SU-DHL-6 (cell line): ENCODE measurements around the gene SAMD1.

Experiments used
- H2AFZ ChIP-seq: fragments of 200-600 bp; sonication (generic); 2 replicates; pipeline ENCODE4 v1.6.1; 2014; ENCODE audit warnings: low read depth, mild to moderate bottlenecking, moderate library complexity, mixed read lengths, antibody characterized with exemption, low read length; ENCODE audit not compliant: severe bottlenecking
- H3F3A ChIP-seq: fragments of 200-600 bp; shearing (Covaris generic); 2 replicates; pipeline ENCODE4 v1.6.0; 2016; ENCODE audit warnings: antibody characterized with exemption, mild to moderate bottlenecking; ENCODE audit not compliant: insufficient read depth
- H3K27ac ChIP-seq: fragments of 200-600 bp; sonication (generic); 2 replicates; pipeline ENCODE4 v1.5.1; 2016; ENCODE audit warnings: low read depth, mild to moderate bottlenecking, low read length, moderate library complexity, mixed read lengths
- H3K27me3 ChIP-seq: fragments of 200-600 bp; sonication (generic), shearing (Covaris generic); 2 replicates; pipeline ENCODE4 v1.6.0; 2014; ENCODE audit warnings: mild to moderate bottlenecking, low read length
- H3K36me3 ChIP-seq: fragments of 200-600 bp; sonication (generic); 2 replicates; pipeline ENCODE4 v1.6.1; 2014; ENCODE audit warnings: mild to moderate bottlenecking, low read length, mixed read lengths
- H3K4me2 ChIP-seq: fragments of 300-600, 200-600 bp; shearing (Covaris generic), sonication (generic); 2 replicates; pipeline ENCODE4 v1.6.0; 2014; ENCODE audit warnings: low read length, low read depth, mild to moderate bottlenecking; ENCODE audit not compliant: poor library complexity, severe bottlenecking
- H3K4me3 ChIP-seq: fragments of 200-600 bp; sonication (generic); 2 replicates; pipeline ENCODE4 v1.5.1; 2014; ENCODE audit warnings: antibody characterized with exemption, low read length, mild to moderate bottlenecking, mixed read lengths; ENCODE audit not compliant: insufficient read depth, poor library complexity, severe bottlenecking
- H3K79me2 ChIP-seq: fragments of 200-600 bp; sonication (generic); 2 replicates; pipeline ENCODE4 v1.6.1; 2014; ENCODE audit warnings: mild to moderate bottlenecking, low read length, moderate library complexity; ENCODE audit not compliant: insufficient read depth
- H3K9ac ChIP-seq: fragments of 200-600 bp; sonication (generic); 2 replicates; pipeline ENCODE4 v1.7.0; 2014; ENCODE audit warnings: mild to moderate bottlenecking, low read length
- H3K9me2 ChIP-seq: fragments of 200-600 bp; sonication (generic); replicated peaks from 2 replicates; pipeline ENCODE4 v1.6.1; 2014; ENCODE audit warnings: low read length; ENCODE audit not compliant: insufficient read depth
- H3K9me3 ChIP-seq: fragments of 200-600 bp; sonication (generic); 2 replicates; pipeline ENCODE4 v1.6.1; 2014; ENCODE audit warnings: low read length, mixed read lengths; ENCODE audit not compliant: insufficient read depth
- H4K20me1 ChIP-seq: fragments of 200-600 bp; sonication (generic); 2 replicates; pipeline ENCODE4 v1.6.1; 2014; ENCODE audit warnings: low read depth, mild to moderate bottlenecking, antibody characterized with exemption, low read length, moderate library complexity, mixed read lengths
- EZH2phosphoT487 ChIP-seq: fragments of 200-600 bp; sonication (generic), shearing (Covaris generic); conservative IDR thresholded peaks from 2 replicates; pipeline ENCODE4 v1.6.1; 2018; ENCODE audit warnings: mild to moderate bottlenecking, antibody characterized with exemption, low read length, moderate library complexity, mixed read lengths
- TF ChIP-seq, protein P1 (sequence below): fragments of 200-600 bp; sonication (generic); IDR thresholded peaks from one replicate; pipeline ENCODE4 v1.5.1; 2017; ENCODE audit warnings: antibody characterized with exemption, mild to moderate bottlenecking, low read length, moderate library complexity; ENCODE audit not compliant: insufficient read depth, poor library complexity, severe bottlenecking

Gene SAMD1

DNA sequence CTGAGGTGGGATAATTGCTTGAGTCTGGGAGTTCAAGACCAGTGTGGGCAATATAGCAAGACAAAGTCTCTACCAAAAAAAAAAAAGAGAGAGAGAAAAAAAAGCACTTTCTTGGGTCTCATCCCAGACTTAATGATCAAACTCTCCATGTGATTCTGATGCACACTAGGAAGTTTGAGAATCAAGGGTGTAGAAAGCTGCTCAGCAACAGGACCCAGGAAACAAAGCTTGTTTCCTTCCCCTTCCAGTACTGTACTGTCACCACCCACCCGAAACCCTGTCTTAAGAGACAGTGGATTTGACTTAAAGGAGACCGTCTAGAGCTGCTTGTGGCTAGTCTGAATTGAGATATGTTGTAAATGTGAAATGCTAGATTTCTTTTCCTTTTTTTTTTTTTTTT, 12.1 kb downstream of the SAMD1 start:
- Histone ChIP-seq H3F3A (no peaks in the 10 kb centered on the region; the same call in 1 of the 2 replicates), H2AFZ (no peak overlapping the region), H3K27ac (no peak overlapping the region), H3K4me3 (no peak overlapping the region), H4K20me1 (no peaks in the 10 kb centered on the region), H3K27me3 (no peaks in the 10 kb centered on the region), H3K79me2 (no peaks in the 10 kb centered on the region), H3K9me3 (no peaks in the 10 kb centered on the region), H3K9me2 (no peaks in the 10 kb centered on the region), H3K4me2 (no peak overlapping the region), H3K36me3 (no peaks in the 10 kb centered on the region), H3K9ac (no peak overlapping the region)
- TF ChIP-seq, protein P1, sequence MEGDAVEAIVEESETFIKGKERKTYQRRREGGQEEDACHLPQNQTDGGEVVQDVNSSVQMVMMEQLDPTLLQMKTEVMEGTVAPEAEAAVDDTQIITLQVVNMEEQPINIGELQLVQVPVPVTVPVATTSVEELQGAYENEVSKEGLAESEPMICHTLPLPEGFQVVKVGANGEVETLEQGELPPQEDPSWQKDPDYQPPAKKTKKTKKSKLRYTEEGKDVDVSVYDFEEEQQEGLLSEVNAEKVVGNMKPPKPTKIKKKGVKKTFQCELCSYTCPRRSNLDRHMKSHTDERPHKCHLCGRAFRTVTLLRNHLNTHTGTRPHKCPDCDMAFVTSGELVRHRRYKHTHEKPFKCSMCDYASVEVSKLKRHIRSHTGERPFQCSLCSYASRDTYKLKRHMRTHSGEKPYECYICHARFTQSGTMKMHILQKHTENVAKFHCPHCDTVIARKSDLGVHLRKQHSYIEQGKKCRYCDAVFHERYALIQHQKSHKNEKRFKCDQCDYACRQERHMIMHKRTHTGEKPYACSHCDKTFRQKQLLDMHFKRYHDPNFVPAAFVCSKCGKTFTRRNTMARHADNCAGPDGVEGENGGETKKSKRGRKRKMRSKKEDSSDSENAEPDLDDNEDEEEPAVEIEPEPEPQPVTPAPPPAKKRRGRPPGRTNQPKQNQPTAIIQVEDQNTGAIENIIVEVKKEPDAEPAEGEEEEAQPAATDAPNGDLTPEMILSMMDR: no peak
- no peak for TF ChIP-seq EZH2phosphoT487

DNA sequence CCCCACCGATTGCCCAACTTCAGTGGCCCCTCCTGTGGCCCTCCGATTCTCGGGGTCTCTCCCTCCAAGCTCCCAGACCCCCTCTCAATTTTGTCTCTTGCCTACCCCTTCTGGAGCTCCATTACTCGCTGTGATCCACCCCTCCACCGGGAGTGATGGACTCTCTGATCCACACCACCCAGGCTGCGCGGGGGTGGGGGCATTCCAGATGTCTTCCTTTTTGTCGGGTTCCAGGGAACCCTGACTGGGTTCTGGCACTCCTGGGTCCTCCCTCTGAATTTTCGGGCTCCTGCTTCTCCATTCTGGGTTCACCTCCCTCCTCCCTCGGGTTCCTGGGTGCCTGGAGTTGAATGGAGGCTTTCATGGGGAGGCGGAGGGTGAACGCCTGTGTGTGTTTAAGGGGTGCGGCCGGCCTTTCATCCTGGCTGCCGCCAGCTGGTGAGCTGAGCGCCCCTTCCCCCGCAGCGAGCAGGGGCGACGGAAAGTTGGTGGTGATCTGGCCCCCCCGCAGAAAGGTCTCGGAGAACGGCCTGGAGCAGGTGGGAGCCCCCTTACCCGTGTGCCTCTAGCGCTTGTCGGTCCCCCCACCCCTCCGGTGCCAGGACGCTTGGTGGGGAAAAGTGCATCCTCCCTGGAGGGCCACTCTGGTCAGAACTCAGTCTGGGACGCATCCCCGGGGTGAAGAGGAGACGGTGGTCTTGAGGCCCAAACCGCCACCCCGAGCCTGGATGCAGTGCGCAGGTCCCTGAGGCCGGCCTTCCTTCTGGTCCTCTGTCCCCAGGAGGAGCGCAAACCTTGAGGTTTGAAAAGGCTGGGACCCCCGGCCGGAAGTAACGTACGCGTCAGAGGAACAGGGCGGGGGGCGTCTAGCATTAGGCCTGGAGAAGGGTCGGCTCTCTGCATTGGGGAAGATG, 16.4 kb downstream of the SAMD1 start:
- no peaks in the 10 kb centered on the region for H3K79me2 ChIP-seq
- peak overlapping the region; percentile 99 for H3K4me2 ChIP-seq
- H3K27ac ChIP-seq: peak overlapping the region; percentile 43
- no peaks in the 10 kb centered on the region for H3K36me3 ChIP-seq
- no peak for TF ChIP-seq EZH2phosphoT487
- TF ChIP-seq, protein P1: no peak
- H3F3A ChIP-seq: no peaks in the 10 kb centered on the region; the same call in 1 of the 2 replicates
- H3K27me3 ChIP-seq: no peaks in the 10 kb centered on the region
- no peaks in the 10 kb centered on the region for H4K20me1 ChIP-seq
- peak overlapping the region; percentile 61 for H2AFZ ChIP-seq
- peak overlapping the region; percentile 58 for H3K4me3 ChIP-seq
- peak overlapping the region; percentile 58 for H3K9ac ChIP-seq
- no peaks in the 10 kb centered on the region for H3K9me2 ChIP-seq
- H3K9me3 ChIP-seq: no peaks in the 10 kb centered on the region

DNA sequence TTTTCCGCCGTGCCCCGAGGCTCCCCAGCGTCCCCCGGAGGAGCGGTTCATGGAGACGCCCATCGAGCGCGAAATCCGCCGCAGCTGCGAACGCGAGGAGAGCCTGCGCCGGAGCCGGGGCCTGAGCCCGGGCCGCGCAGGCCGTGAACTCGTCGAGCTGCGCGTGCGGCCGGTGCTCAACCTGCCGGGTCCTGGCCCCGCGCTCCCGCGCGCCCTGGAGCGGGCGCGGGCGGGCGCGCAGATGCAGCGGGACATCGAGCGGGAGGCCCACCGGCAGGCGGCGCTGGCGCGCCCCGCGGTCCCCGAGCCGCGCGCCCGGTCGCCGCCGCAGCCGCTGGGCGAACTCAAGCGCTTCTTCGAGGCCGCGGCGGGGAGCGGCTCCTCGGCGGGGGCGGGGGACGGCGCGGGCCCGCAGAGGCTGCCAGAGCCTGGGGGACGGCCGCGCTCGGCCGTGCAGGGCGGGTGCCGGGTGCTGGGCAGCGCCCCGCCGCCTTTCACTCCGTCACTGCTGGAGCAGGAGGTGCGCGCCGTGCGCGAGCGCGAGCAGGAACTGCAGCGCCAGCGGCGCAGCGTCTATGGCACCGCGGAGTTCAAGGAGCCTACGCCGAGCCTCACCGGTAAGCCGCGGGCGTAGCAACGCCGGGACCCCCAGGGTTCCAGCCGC, 17.2 kb downstream of the SAMD1 start:
- no peaks in the 10 kb centered on the region for H3K79me2 ChIP-seq
- no peaks in the 10 kb centered on the region for H3K36me3 ChIP-seq
- peak overlapping the region; percentile 43 for H3K27ac ChIP-seq
- peak overlapping the region; percentile 58 for H3K9ac ChIP-seq
- no peaks in the 10 kb centered on the region; the same call in 1 of the 2 replicates for H3F3A ChIP-seq
- H2AFZ ChIP-seq: peak overlapping the region; percentile 77
- H4K20me1 ChIP-seq: no peaks in the 10 kb centered on the region
- no peak for TF ChIP-seq EZH2phosphoT487
- TF ChIP-seq, protein P1: peak; percentile 16
- H3K4me2 ChIP-seq: peak overlapping the region; percentile 99
- peak overlapping the region; percentile 62 for H3K4me3 ChIP-seq
- H3K9me3 ChIP-seq: no peaks in the 10 kb centered on the region
- H3K27me3 ChIP-seq: no peaks in the 10 kb centered on the region
- no peaks in the 10 kb centered on the region for H3K9me2 ChIP-seq
